ENCODE results near the gene HTR3B.
A peak's percentile ranks its signal among the peaks of the same experiment; 100 is the strongest.
"Not testable (repeated sequence)": the region's sequence is repeated elsewhere in the genome, so short reads cannot be mapped to it uniquely, and the experiment has no call there.

HTR3B gene

GRCh38 chr11:113906038-113906437 lies 1.4 kb downstream of the HTR3B start:
- Histone ChIP-seq H3K27ac (no peak overlapping the region), H3K4me3 (ENCODE audit: low read depth, low read length) (no peak overlapping the region), H3K36me3 (no peaks in the 10 kb centered on the region), H3K9me3 (ENCODE audit: severe bottlenecking) (no peaks in the 10 kb centered on the region), H3K27me3 (ENCODE audit: insufficient read depth, low read depth, severe bottlenecking) (no peaks in the 10 kb centered on the region)
- peak; percentile 61 for TF ChIP-seq CTCF (IDR thresholded peaks at IDR 0.05; ENCODE audit: low read depth, low read length)
- peak; percentile 73 for DNase-seq

- no peak for TF ChIP-seq CTCF (IDR thresholded peaks at IDR 0.05; ENCODE audit: low read depth, low read length)
- no peak overlapping the region for H3K27ac ChIP-seq
- H3K4me3 ChIP-seq (ENCODE audit: low read depth, low read length): no peak overlapping the region
- H3K36me3 ChIP-seq: no peaks in the 10 kb centered on the region
- DNase-seq: no peak
- no peaks in the 10 kb centered on the region for H3K27me3 ChIP-seq (ENCODE audit: insufficient read depth, low read depth, severe bottlenecking)
- no peaks in the 10 kb centered on the region for H3K9me3 ChIP-seq (ENCODE audit: severe bottlenecking)
Observed at GRCh38 chr11:113906516-113906915, 1.9 kb downstream of the HTR3B start.

- no peaks in the 10 kb centered on the region for H3K36me3 ChIP-seq
- no peaks in the 10 kb centered on the region for H3K9me3 ChIP-seq (ENCODE audit: severe bottlenecking)
- no peak for TF ChIP-seq CTCF (IDR thresholded peaks at IDR 0.05; ENCODE audit: low read depth, low read length)
- DNase-seq: no peak
- H3K4me3 ChIP-seq (ENCODE audit: low read depth, low read length): no peak overlapping the region
- H3K27me3 ChIP-seq (ENCODE audit: insufficient read depth, low read depth, severe bottlenecking): no peaks in the 10 kb centered on the region
- no peak overlapping the region for H3K27ac ChIP-seq
Observed at GRCh38 chr11:113907152-113907551, 2.6 kb downstream of the HTR3B start.

- H3K4me3 ChIP-seq (ENCODE audit: low read depth, low read length): no peak overlapping the region
- no peak for TF ChIP-seq CTCF (IDR thresholded peaks at IDR 0.05; ENCODE audit: low read depth, low read length)
Observed at GRCh38 chr11:113907681-113908080, 3.1 kb downstream of the HTR3B start.

GRCh38 chr11:113908098-113908497 lies 3.5 kb downstream of the HTR3B start:
- Histone ChIP-seq H3K27ac (no peak overlapping the region), H3K9me3 (ENCODE audit: severe bottlenecking) (no peaks in the 10 kb centered on the region), H3K4me3 (ENCODE audit: low read depth, low read length) (no peak overlapping the region), H3K36me3 (no peaks in the 10 kb centered on the region), H3K27me3 (ENCODE audit: insufficient read depth, low read depth, severe bottlenecking) (no peaks in the 10 kb centered on the region)
- no peak for DNase-seq
- TF ChIP-seq CTCF (IDR thresholded peaks at IDR 0.05; ENCODE audit: low read depth, low read length): no peak

More at GRCh38 chr11:113907681-113908080, 3.1 kb downstream of the HTR3B start:
- DNase-seq: no peak
- Histone ChIP-seq H3K27me3 (ENCODE audit: insufficient read depth, low read depth, severe bottlenecking) (no peaks in the 10 kb centered on the region), H3K9me3 (ENCODE audit: severe bottlenecking) (no peaks in the 10 kb centered on the region), H3K27ac (no peak overlapping the region), H3K36me3 (no peaks in the 10 kb centered on the region)

- H3K27me3 ChIP-seq (ENCODE audit: insufficient read depth, low read depth, severe bottlenecking); H3K27ac ChIP-seq; DNase-seq; H3K36me3 ChIP-seq; H3K4me3 ChIP-seq (ENCODE audit: low read depth, low read length); H3K9me3 ChIP-seq (ENCODE audit: severe bottlenecking): not testable (repeated sequence)
Observed at GRCh38 chr11:113911491-113911890, 6.9 kb downstream of the HTR3B start.
